ENCODE measurements around the gene SLC4A2.

DNA sequence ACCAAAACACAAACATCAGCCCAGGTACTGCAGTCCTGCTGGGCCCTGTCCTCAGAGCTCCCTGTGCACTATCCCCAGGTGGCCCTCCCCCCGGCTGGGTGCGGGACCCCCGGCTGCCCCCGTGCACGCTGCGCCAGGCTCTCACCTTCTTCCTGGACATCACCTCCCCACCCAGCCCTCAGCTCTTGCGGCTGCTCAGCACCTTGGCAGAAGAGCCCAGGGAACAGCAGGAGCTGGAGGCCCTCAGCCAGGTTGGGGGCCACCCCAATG is 49.4 kb upstream of the SLC4A2 start:
- TF ChIP-seq, protein P1, sequence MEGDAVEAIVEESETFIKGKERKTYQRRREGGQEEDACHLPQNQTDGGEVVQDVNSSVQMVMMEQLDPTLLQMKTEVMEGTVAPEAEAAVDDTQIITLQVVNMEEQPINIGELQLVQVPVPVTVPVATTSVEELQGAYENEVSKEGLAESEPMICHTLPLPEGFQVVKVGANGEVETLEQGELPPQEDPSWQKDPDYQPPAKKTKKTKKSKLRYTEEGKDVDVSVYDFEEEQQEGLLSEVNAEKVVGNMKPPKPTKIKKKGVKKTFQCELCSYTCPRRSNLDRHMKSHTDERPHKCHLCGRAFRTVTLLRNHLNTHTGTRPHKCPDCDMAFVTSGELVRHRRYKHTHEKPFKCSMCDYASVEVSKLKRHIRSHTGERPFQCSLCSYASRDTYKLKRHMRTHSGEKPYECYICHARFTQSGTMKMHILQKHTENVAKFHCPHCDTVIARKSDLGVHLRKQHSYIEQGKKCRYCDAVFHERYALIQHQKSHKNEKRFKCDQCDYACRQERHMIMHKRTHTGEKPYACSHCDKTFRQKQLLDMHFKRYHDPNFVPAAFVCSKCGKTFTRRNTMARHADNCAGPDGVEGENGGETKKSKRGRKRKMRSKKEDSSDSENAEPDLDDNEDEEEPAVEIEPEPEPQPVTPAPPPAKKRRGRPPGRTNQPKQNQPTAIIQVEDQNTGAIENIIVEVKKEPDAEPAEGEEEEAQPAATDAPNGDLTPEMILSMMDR (IDR thresholded peaks at IDR 0.05) = no peak
- no peak for TF ChIP-seq POLR2A (IDR thresholded peaks at IDR 0.05)

Data from tibial nerve (tissue), 3 donors.